SK-N-SH treated with all-trans-retinoic acid at 6 μM for 48 hours (cell line): Measurements from ENCODE around the gene OLFML2A.

ENCODE experiments used
- ARNTL ChIP-seq: fragments of 450-650 bp; formaldehyde crosslinking; IDR thresholded peaks from 2 replicates; pipeline ENCODE4 v1.5.0; 2020; ENCODE audit warnings: low read depth, mild to moderate bottlenecking, moderate library complexity, borderline replicate concordance
- ESRRG ChIP-seq: fragments of 250-450 bp; sonication (Bioruptor Pico); IDR thresholded peaks from 2 replicates; pipeline ENCODE4 v1.6.1; 2021; ENCODE audit warnings: mild to moderate bottlenecking
- OSR1 ChIP-seq: fragments of 250-450 bp; sonication (Bioruptor Pico); IDR thresholded peaks from 2 replicates; pipeline ENCODE4 v1.8.0; 2022; ENCODE audit warnings: moderate library complexity, mild to moderate bottlenecking, inconsistent platforms
- ZFP3 ChIP-seq: fragments of 250-450 bp; sonication (Bioruptor Pico); IDR thresholded peaks from 2 replicates; pipeline ENCODE4 v1.5.0; 2020; ENCODE audit warnings: mild to moderate bottlenecking, moderate library complexity
- TF ChIP-seq, protein P1 (sequence below): fragments of 250-450 bp; sonication (Bioruptor Pico); IDR thresholded peaks from 2 replicates; pipeline ENCODE4 v1.5.1; 2020; ENCODE audit warnings: low read depth, mild to moderate bottlenecking, moderate library complexity
- TF ChIP-seq, protein P2 (sequence below): fragments of 250-450 bp; sonication (Bioruptor Pico); IDR thresholded peaks from 2 replicates; pipeline ENCODE4 v1.8.0; 2020; ENCODE audit warnings: mild to moderate bottlenecking, moderate library complexity, borderline replicate concordance

DNA sequence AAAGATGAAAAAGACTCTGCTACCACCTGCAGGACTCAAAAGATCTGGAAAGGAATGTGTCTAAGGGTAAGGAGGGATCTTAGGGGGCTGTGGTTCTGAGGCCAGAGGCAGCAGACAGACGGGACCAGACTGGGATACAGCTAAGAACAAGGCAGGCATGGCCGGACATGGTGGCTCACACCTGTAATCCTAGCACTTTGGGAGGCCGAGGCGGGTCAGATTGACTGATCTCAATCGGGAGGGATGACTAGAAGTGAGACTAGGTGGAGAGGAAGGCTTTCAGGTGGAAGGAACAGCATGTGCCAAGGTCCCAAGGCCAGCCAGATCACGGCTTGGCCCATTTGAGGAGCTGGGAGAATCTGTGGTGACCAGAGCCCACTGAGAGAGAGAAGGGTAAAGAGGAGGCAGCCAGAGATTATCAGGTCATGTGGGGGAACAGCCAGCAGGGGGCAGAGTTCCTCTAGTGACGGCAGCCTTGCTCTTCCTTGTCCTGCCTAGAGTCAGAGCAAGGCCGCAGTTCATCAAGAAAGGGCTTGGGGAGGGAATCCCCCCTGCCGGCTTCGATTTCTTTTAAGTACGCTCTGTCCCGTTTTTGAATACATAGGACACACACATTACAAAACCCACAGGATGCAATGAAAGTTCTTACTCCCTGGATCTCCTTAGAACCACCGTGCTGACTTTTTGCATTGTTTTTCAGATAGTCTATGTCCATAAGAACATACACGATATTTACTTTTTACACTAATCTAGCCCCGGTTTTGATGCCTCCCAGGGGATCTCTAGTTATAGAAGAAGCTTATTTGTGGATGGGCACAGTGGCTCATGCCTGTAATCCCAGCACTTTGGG, 2.6 kb upstream of the OLFML2A start:
- TF ChIP-seq, protein P1, sequence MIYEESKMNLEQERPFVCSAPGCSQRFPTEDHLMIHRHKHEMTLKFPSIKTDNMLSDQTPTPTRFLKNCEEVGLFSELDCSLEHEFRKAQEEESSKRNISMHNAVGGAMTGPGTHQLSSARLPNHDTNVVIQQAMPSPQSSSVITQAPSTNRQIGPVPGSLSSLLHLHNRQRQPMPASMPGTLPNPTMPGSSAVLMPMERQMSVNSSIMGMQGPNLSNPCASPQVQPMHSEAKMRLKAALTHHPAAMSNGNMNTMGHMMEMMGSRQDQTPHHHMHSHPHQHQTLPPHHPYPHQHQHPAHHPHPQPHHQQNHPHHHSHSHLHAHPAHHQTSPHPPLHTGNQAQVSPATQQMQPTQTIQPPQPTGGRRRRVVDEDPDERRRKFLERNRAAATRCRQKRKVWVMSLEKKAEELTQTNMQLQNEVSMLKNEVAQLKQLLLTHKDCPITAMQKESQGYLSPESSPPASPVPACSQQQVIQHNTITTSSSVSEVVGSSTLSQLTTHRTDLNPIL (CRISPR knock-in tag), result no peak
- TF ChIP-seq ZFP3 (CRISPR knock-in tag) (no peak), ARNTL (no peak), OSR1 (no peak), ESRRG (CRISPR knock-in tag) (no peak)
- TF ChIP-seq, protein P2, sequence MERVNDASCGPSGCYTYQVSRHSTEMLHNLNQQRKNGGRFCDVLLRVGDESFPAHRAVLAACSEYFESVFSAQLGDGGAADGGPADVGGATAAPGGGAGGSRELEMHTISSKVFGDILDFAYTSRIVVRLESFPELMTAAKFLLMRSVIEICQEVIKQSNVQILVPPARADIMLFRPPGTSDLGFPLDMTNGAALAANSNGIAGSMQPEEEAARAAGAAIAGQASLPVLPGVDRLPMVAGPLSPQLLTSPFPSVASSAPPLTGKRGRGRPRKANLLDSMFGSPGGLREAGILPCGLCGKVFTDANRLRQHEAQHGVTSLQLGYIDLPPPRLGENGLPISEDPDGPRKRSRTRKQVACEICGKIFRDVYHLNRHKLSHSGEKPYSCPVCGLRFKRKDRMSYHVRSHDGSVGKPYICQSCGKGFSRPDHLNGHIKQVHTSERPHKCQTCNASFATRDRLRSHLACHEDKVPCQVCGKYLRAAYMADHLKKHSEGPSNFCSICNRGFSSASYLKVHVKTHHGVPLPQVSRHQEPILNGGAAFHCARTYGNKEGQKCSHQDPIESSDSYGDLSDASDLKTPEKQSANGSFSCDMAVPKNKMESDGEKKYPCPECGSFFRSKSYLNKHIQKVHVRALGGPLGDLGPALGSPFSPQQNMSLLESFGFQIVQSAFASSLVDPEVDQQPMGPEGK (CRISPR knock-in tag), result no peak
